Panc1 (cell line): ENCODE data around the gene C19orf44. TPM values are rescaled to one million over a fixed set of nuclear protein-coding genes. Genes with fewer than 3 reads are reported as not detected.

ENCODE experiments used
- ATAC-seq: fragments of 200-7000 bp; cut with Tn5 transposase; 2 replicates; pipeline ENCODE4 v1.9.1; 2020; ENCODE audit warnings: mild to moderate bottlenecking, moderate library complexity
- BruUV-seq: library from RNA; stranded (reverse); fragments of 400-500 nt; replicated peaks from 2 replicates; lab custom pipeline; 2021; lab: Mats Ljungman, UMichigan
- CTCF ChIA-PET: fragments of 300-600 bp; sonication (Branson Sonifier 250); formaldehyde crosslinking; loops from one replicate; lab custom pipeline; 2022; ENCODE audit warnings: antibody characterized with exemption; lab: Charles Lee
- POLR2A ChIA-PET: fragments of 300-600 bp; sonication (Branson Sonifier 250); formaldehyde crosslinking; loops from one replicate; lab custom pipeline; 2022; ENCODE audit warnings: antibody characterized with exemption; lab: Charles Lee
- DNase-seq: peaks from one replicate; pipeline ENCODE4 v3.0.0-alpha.2; 2010; ENCODE audit warnings: low read depth, low spot score
- H3K27ac ChIP-seq: 2 replicates; pipeline ENCODE4 v1.5.1; 2011; ENCODE audit warnings: mild to moderate bottlenecking, low read length, inconsistent platforms
- H3K27me3 ChIP-seq: fragments of 200-500 bp; sonication (Bioruptor generic); 2 replicates; pipeline ENCODE4 v1.6.0; 2014; ENCODE audit warnings: low read length, inconsistent platforms; ENCODE audit not compliant: control insufficient read depth, insufficient read depth
- H3K36me3 ChIP-seq: fragments of 200-500 bp; sonication (Bioruptor generic); 2 replicates; pipeline ENCODE4 v1.5.1; 2014; ENCODE audit warnings: inconsistent platforms, mild to moderate bottlenecking, low read length, moderate library complexity; ENCODE audit not compliant: control insufficient read depth, insufficient read depth
- H3K4me1 ChIP-seq: 2 replicates; pipeline ENCODE4 v1.5.1; 2011; ENCODE audit warnings: inconsistent platforms, mild to moderate bottlenecking, low read length, moderate library complexity; ENCODE audit not compliant: control insufficient read depth, insufficient read depth
- H3K4me3 ChIP-seq, 2 experiments: 2 replicates each; pipeline ENCODE4 v1.5.1; 2011 to 2012; ENCODE audit warnings: low read depth in 2 of 2, low read length in 2 of 2, mild to moderate bottlenecking in 2 of 2, inconsistent platforms in 1 of 2, moderate library complexity in 1 of 2
- H3K9me3 ChIP-seq: fragments of 200-500 bp; sonication (Bioruptor generic); 2 replicates; pipeline ENCODE4 v1.5.1; 2014; ENCODE audit warnings: low read depth, mild to moderate bottlenecking, inconsistent platforms, low read length, moderate library complexity; ENCODE audit not compliant: control insufficient read depth, insufficient read depth
- CTCF ChIP-seq: fragments of 450-650 bp; IDR thresholded peaks from 2 replicates; pipeline ENCODE4 v1.5.1; 2017; ENCODE audit warnings: mild to moderate bottlenecking
- POLR2AphosphoS5 ChIP-seq: IDR thresholded peaks from 2 replicates; pipeline ENCODE4 v1.6.1; 2012; ENCODE audit warnings: mild to moderate bottlenecking, low read depth, low read length, moderate library complexity
- REST ChIP-seq, 2 experiments: IDR thresholded peaks; 2 replicates each; pipeline ENCODE4 v1.6.1; 2011 to 2012; ENCODE audit warnings: low read depth in 2 of 2, control low read depth in 1 of 2, low read length in 1 of 2, mild to moderate bottlenecking in 1 of 2, moderate library complexity in 1 of 2; ENCODE audit not compliant: insufficient read depth in 1 of 2
- SIN3A ChIP-seq: IDR thresholded peaks from 2 replicates; pipeline ENCODE4 v1.6.1; 2012; ENCODE audit warnings: low read depth, mild to moderate bottlenecking, low read length, moderate library complexity, borderline replicate concordance; ENCODE audit not compliant: insufficient read depth
- TCF7L2 ChIP-seq: IDR thresholded peaks from 2 replicates; pipeline ENCODE4 v1.6.1; 2011; ENCODE audit warnings: mild to moderate bottlenecking, low read depth, low read length, inconsistent platforms
- in situ Hi-C: cut with HindIII; loops from 2 replicates; pipeline ENCODE4 v1.10.0; 2016; ENCODE audit warnings: low sequenced_read_pairs, low pct_unique_long_range_greater_than_20kb
- intact Hi-C: fragments of 100-400 bp; cut with micrococcal nuclease; formaldehyde crosslinking; loops from one replicate; pipeline ENCODE4 v1.10.0; 2022; ENCODE audit not compliant: unreplicated experiment
- total RNA-seq: library from RNA; stranded (reverse); gene quantifications from one replicate; pipeline ENCODE4 v1.2.1, GENCODE V29; 2021; ENCODE audit not compliant: unreplicated experiment

C19orf44 gene
- total RNA-seq, 1 experiment from 2014 or later, result 4.4 TPM

- POLR2A ChIA-PET, result no interaction called here
These were observed 20.9 kb downstream of the C19orf44 start for GRCh38 chr19:16516923-16517610.

GRCh38 chr19:16518061-16518460 is 21.9 kb downstream of the C19orf44 start:
- no peaks in the 10 kb centered on the region for H3K9me3 ChIP-seq
- no peak overlapping the region for H3K27ac ChIP-seq
- BruUV-seq, result TSS peak; percentile 95
- H3K36me3 ChIP-seq, result no peaks in the 10 kb centered on the region; the same call in 1 of the 2 replicates
- no peak for DNase-seq
- no peak for TF ChIP-seq POLR2AphosphoS5
- TF ChIP-seq REST (IDR thresholded peaks at IDR 0.05; ENCODE audit: insufficient read depth in 1 of 2, low read depth in 2 of 2, low read length in 1 of 2), result no peak
- TF ChIP-seq SIN3A, result no peak
- TF ChIP-seq CTCF, result no peak
- TF ChIP-seq TCF7L2, result no peak
- ChIA-PET POLR2A (interaction anchor here (0.6 kb wide), 1 partner anchor 30 kb away, joined by 7 read pairs; no protein-coding TSS in a partner anchor), CTCF (interaction anchor here (0.5 to 0.6 kb wide), 2 partner anchors 11 to 64 kb away, joined by 3 to 4 read pairs; no protein-coding TSS in a partner anchor)
- H3K27me3 ChIP-seq, result no peaks in the 10 kb centered on the region
- ATAC-seq, result no peak
- no peak overlapping the region for H3K4me3 ChIP-seq
- H3K4me1 ChIP-seq, result no peaks in the 10 kb centered on the region
- in situ Hi-C loops, result no loop called here
- intact Hi-C loops, result no loop called here

More at GRCh38 chr19:16516923-16517610, 20.9 kb downstream of the C19orf44 start:
- no peaks in the 10 kb centered on the region for H3K9me3 ChIP-seq
- in situ Hi-C loops (no loop called here), intact Hi-C loops (no loop called here)
- CTCF ChIA-PET, result no interaction called here
- no peaks in the 10 kb centered on the region for H3K4me1 ChIP-seq
- H3K4me3 ChIP-seq, result no peak overlapping the region
- no peak overlapping the region for H3K27ac ChIP-seq
- no peak for DNase-seq
- ATAC-seq, result peak; percentile 18; the same call in 1 of the 2 replicates
- H3K36me3 ChIP-seq, result no peaks in the 10 kb centered on the region; the same call in 1 of the 2 replicates
- no peaks in the 10 kb centered on the region for H3K27me3 ChIP-seq
- TF ChIP-seq POLR2AphosphoS5, result no peak
- TF ChIP-seq TCF7L2, result no peak
- no peak for TF ChIP-seq SIN3A
- TF ChIP-seq REST (IDR thresholded peaks at IDR 0.05; ENCODE audit: insufficient read depth in 1 of 2, low read depth in 2 of 2, low read length in 1 of 2), result no peak
- no peak for TF ChIP-seq CTCF
- BruUV-seq, result no TSS peak
